CD14-positive monocyte (primary cell): Measurements from ENCODE around the gene CAB39L. TPM values are rescaled to one million over a fixed set of nuclear protein-coding genes. Genes with fewer than 3 reads are reported as not detected.

Experiments used
- DNase-seq, 3 donors: peaks; one replicate each; pipeline ENCODE4 v3.0.0-alpha.2; 2011 to 2022
- H2AFZ ChIP-seq: 2 replicates; pipeline ENCODE4 v1.6.0; 2012; ENCODE audit warnings: mild to moderate bottlenecking, low read depth, low read length, inconsistent platforms; ENCODE audit not compliant: insufficient read depth, poor library complexity, severe bottlenecking
- H3K27ac ChIP-seq, 2 donors: 1 replicate in 1 of 2; 2 replicates in 1 of 2; pipeline ENCODE4 v1.5.1; 2012 to 2013; ENCODE audit warnings: low read length in 2 of 2, control low read depth in 1 of 2, inconsistent platforms in 1 of 2, low read depth in 1 of 2, mild to moderate bottlenecking in 1 of 2
- H3K27me3 ChIP-seq, 2 donors: one replicate each; pipeline versions ENCODE4 v1.6.0 to v1.6.1; 2011 to 2013; ENCODE audit warnings: low read length in 2 of 2; ENCODE audit not compliant: control insufficient read depth in 2 of 2, insufficient read depth in 2 of 2
- H3K36me3 ChIP-seq, 2 donors: replicated peaks in 1 of 2; 1 replicate in 1 of 2; 2 replicates in 1 of 2; pipeline versions ENCODE4 v1.5.1 to v1.6.1; 2012 to 2013; ENCODE audit warnings: low read length in 2 of 2, control low read depth in 1 of 2, inconsistent platforms in 1 of 2, mild to moderate bottlenecking in 1 of 2; ENCODE audit not compliant: insufficient read depth in 2 of 2, control insufficient read depth in 1 of 2
- H3K4me1 ChIP-seq, 2 donors: 1 replicate in 1 of 2; 2 replicates in 1 of 2; pipeline versions ENCODE4 v1.5.1 to v1.6.1; 2012 to 2013; ENCODE audit warnings: low read length in 2 of 2, control low read depth in 1 of 2, inconsistent platforms in 1 of 2, mild to moderate bottlenecking in 1 of 2, moderate library complexity in 1 of 2; ENCODE audit not compliant: insufficient read depth in 2 of 2, control insufficient read depth in 1 of 2
- H3K4me2 ChIP-seq: replicated peaks from 2 replicates; pipeline ENCODE3; 2012; ENCODE audit warnings: low read length, moderate library complexity, mild to moderate bottlenecking; ENCODE audit not compliant: poor library complexity, severe bottlenecking; ENCODE audit errors: extremely low read depth
- H3K4me3 ChIP-seq, 3 experiments: fragments of 200-600 bp in 1 of 3; sonication (generic) in 1 of 3; replicated peaks in 1 of 3; 1 replicate in 2 of 3; 2 replicates in 1 of 3; pipeline ENCODE4 v1.5.1; 2011 to 2013; ENCODE audit warnings: low read length in 3 of 3, mild to moderate bottlenecking in 3 of 3, control low read depth in 2 of 3, low read depth in 2 of 3, inconsistent platforms in 1 of 3, moderate library complexity in 1 of 3
- H3K79me2 ChIP-seq: 2 replicates; pipeline ENCODE4 v1.6.0; 2012; ENCODE audit warnings: mild to moderate bottlenecking, control low read depth, inconsistent platforms, low read length, moderate library complexity; ENCODE audit not compliant: insufficient read depth
- H3K9ac ChIP-seq: 2 replicates; pipeline ENCODE4 v1.6.0; 2017; ENCODE audit warnings: low read length, mild to moderate bottlenecking; ENCODE audit not compliant: insufficient read depth, poor library complexity, severe bottlenecking
- H3K9me3 ChIP-seq, 2 donors: replicated peaks in 1 of 2; 1 replicate in 1 of 2; 2 replicates in 1 of 2; pipeline versions ENCODE4 v1.5.1 to v1.6.1; 2012 to 2013; ENCODE audit warnings: low read length in 2 of 2, control low read depth in 1 of 2; ENCODE audit not compliant: control insufficient read depth in 1 of 2, insufficient read depth in 1 of 2
- H4K20me1 ChIP-seq: 2 replicates; pipeline ENCODE4 v1.6.0; 2012; ENCODE audit warnings: mild to moderate bottlenecking, low read length, control low read depth, moderate library complexity; ENCODE audit not compliant: insufficient read depth
- H3K27ac Mint-ChIP-seq, 7 donors: one replicate each; pipeline ENCODE4 v1.8.0; 2020; ENCODE audit warnings: mild to moderate bottlenecking in 7 of 7, mixed read lengths in 7 of 7, moderate library complexity in 6 of 7, inconsistent platforms in 2 of 7
- H3K27me3 Mint-ChIP-seq, 3 donors: one replicate each; pipeline ENCODE4 v1.8.0; 2021 to 2022; ENCODE audit warnings: low read depth in 3 of 3, mild to moderate bottlenecking in 3 of 3, mixed read lengths in 3 of 3, moderate library complexity in 3 of 3, inconsistent platforms in 1 of 3
- H3K36me3 Mint-ChIP-seq, 2 donors: one replicate each; pipeline ENCODE4 v1.8.0; 2020; ENCODE audit warnings: mixed read lengths in 2 of 2, inconsistent platforms in 1 of 2, mild to moderate bottlenecking in 1 of 2
- H3K4me1 Mint-ChIP-seq: one replicate; pipeline ENCODE4 v1.8.0; 2020; ENCODE audit warnings: mild to moderate bottlenecking, mixed read lengths
- H3K4me3 Mint-ChIP-seq, 2 donors: one replicate each; pipeline ENCODE4 v1.8.0; 2020; ENCODE audit warnings: mild to moderate bottlenecking in 2 of 2, mixed read lengths in 2 of 2, moderate library complexity in 1 of 2
- H3K9me3 Mint-ChIP-seq, 7 donors: one replicate each; pipeline ENCODE4 v1.8.0; 2020 to 2022; ENCODE audit warnings: mixed read lengths in 7 of 7, mild to moderate bottlenecking in 6 of 7, moderate library complexity in 6 of 7, inconsistent platforms in 2 of 7
- WGBS: methylation state at CpG from one replicate; pipeline ENCODE4 v1.1.5; 2013; ENCODE audit warnings: missing lambda C conversion rate; ENCODE audit not compliant: insufficient coverage; 5-methylcytosine and 5-hydroxymethylcytosine counted together
- intact Hi-C, 2 donors: fragments of 100-400 bp; cut with micrococcal nuclease; formaldehyde crosslinking; loops; one replicate each; pipeline versions ENCODE4 v1.15.0 to v1.15.1; 2023
- polyA plus RNA-seq, 3 donors: library from polyadenylated mRNA; depleted of rRNA in 1 of 3; unstranded in 2 of 3; stranded (reverse) in 1 of 3; fragments of 300-500 nt in 2 of 3; fragments of >200 nt in 1 of 3; fragmentation: Illumina TruSeq in 2 of 3; gene quantifications; 1 replicate in 2 of 3; 2 replicates in 1 of 3; pipeline ENCODE4 v1.2.3, GENCODE V29; 2012 to 2021
- TF ChIP-seq, protein P1 (sequence below): fragments of 200-600 bp; IDR thresholded peaks from one replicate; pipeline ENCODE4 v1.8.0; 2022; ENCODE audit warnings: antibody characterized with exemption, mild to moderate bottlenecking

Gene CAB39L
- polyA plus RNA-seq, 3 donors: 1.9 to 5.1 (median 2.7) TPM

DNA sequence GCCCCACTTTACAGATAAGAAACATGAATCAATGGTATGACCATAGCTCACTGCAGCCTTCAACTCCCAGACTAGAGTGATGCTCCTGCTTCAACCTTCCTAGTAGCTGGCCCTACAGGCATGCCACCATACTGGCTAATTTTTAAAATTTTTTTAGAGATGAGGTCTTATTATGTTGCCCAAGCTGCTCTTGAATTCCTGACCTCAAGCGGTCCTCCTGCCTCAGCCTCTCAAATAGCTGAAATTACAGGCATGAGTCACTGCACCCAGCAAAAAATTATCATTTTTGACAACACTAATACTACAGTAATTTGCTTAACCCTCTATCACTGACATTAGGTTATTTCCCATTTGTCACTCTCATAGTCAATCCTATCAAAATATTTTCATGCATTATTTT, 14.7 kb downstream of the CAB39L start:
- peak in 1 of 3 donors; percentile 6 for DNase-seq
- Mint-ChIP-seq H3K4me1 (peaks cover 8% of the 10 kb centered on the region), H3K4me3 (no peak overlapping the region), H3K27me3 (no peaks in the 10 kb centered on the region), H3K36me3 (peaks cover 13 to 15% of the 10 kb centered on the region in 2 donors), H3K27ac (no peak overlapping the region), H3K9me3 (peaks cover 0 to 7% (median 2%) of the 10 kb centered on the region in 7 donors)
- H3K27ac ChIP-seq: no peak overlapping the region
- intact Hi-C loops: no loop called here
- TF ChIP-seq, protein P1, sequence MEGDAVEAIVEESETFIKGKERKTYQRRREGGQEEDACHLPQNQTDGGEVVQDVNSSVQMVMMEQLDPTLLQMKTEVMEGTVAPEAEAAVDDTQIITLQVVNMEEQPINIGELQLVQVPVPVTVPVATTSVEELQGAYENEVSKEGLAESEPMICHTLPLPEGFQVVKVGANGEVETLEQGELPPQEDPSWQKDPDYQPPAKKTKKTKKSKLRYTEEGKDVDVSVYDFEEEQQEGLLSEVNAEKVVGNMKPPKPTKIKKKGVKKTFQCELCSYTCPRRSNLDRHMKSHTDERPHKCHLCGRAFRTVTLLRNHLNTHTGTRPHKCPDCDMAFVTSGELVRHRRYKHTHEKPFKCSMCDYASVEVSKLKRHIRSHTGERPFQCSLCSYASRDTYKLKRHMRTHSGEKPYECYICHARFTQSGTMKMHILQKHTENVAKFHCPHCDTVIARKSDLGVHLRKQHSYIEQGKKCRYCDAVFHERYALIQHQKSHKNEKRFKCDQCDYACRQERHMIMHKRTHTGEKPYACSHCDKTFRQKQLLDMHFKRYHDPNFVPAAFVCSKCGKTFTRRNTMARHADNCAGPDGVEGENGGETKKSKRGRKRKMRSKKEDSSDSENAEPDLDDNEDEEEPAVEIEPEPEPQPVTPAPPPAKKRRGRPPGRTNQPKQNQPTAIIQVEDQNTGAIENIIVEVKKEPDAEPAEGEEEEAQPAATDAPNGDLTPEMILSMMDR: no peak
- no peak overlapping the region for H3K9ac ChIP-seq
- H3K4me1 ChIP-seq: peaks cover 7 to 10% of the 10 kb centered on the region in 2 donors
- H2AFZ ChIP-seq: no peak overlapping the region
- H3K36me3 ChIP-seq: peaks cover 0 to 10% of the 10 kb centered on the region in 2 donors
- no peak overlapping the region for H3K4me3 ChIP-seq
- 100% methylated on average over 1 of the region's 1 CpG for WGBS
- H3K27me3 ChIP-seq: no peaks in the 10 kb centered on the region
- no peaks in the 10 kb centered on the region for H3K79me2 ChIP-seq
- H3K4me2 ChIP-seq: no peak overlapping the region
- H3K9me3 ChIP-seq: no peaks in the 10 kb centered on the region
- no peaks in the 10 kb centered on the region for H4K20me1 ChIP-seq

DNA sequence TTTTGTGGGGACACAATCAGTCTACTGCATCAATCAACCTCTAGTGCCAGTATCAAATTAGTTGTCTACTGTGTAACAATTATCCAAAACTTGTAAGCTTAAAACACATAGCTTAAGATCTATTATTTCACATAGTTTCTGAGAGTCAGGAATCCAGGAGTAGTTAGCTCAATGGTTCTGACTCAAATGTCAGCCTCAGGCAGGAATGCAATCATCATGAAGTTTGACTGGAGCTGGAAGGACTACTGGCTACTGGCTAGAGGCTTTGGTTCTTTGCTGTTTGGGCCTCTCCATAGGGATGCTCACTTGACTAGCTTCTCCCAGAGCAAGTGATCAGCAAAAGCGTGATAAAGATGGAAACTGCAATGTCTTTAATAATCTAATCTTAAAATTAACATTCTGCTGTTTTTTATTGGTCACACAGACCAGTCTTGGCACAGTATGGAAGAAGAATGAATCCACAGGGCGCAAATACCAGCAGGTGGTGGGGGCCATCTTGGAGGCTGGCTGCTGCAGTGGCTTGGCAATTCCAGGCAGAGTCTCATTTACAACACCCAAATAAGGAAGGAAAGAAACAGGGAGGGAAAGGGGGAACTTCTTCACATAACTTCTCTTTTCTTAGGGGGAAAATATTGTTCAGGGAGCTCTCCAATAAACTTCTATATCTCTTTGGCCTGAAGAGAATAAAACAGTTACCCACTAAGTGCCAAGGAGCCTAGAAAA, 15.7 kb downstream of the CAB39L start:
- H3K27me3 ChIP-seq: no peaks in the 10 kb centered on the region
- H3K36me3 ChIP-seq: peaks cover 0 to 10% of the 10 kb centered on the region in 2 donors
- H3K4me2 ChIP-seq: peak overlapping the region; percentile 19
- no peaks in the 10 kb centered on the region for H4K20me1 ChIP-seq
- TF ChIP-seq, protein P1: no peak
- intact Hi-C loops: no loop called here
- peak overlapping the region; percentile 54 for H2AFZ ChIP-seq
- H3K27ac Mint-ChIP-seq: peak overlapping the region in 4 of 7 donors; percentile 35 to 76 (median 58)
- peaks cover 0 to 7% (median 2%) of the 10 kb centered on the region in 7 donors for H3K9me3 Mint-ChIP-seq
- no peak overlapping the region for H3K9ac ChIP-seq
- H3K9me3 ChIP-seq: no peaks in the 10 kb centered on the region
- peak overlapping the region in 1 of 2 donors; percentile 63 for H3K4me3 Mint-ChIP-seq
- WGBS: no CpG with 5 or more reads among the region's 2 CpGs
- peak overlapping the region in 1 of 3 experiments; percentile 6 for H3K4me3 ChIP-seq
- no peaks in the 10 kb centered on the region for H3K27me3 Mint-ChIP-seq
- H3K79me2 ChIP-seq: no peaks in the 10 kb centered on the region
- peak overlapping the region in 1 of 2 donors; percentile 47 for H3K27ac ChIP-seq
- peaks cover 8% of the 10 kb centered on the region for H3K4me1 Mint-ChIP-seq
- peaks cover 7 to 10% of the 10 kb centered on the region in 2 donors for H3K4me1 ChIP-seq
- peak; percentile 14 to 58 (median 47) for DNase-seq
- peaks cover 10 to 12% of the 10 kb centered on the region in 2 donors for H3K36me3 Mint-ChIP-seq
